HG03439 (cell line): ENCODE measurements around the gene TXNRD2.
"Not testable (repeated sequence)": the region's sequence is repeated elsewhere in the genome, so short reads cannot be mapped to it uniquely, and the experiment has no call there.

Experiments used
- ATAC-seq: cut with Tn5 transposase; IDR thresholded peaks from one replicate; pipeline ENCODE4 v1.9.1; 2021; ENCODE audit warnings: mild to moderate bottlenecking, moderate library complexity; ENCODE audit not compliant: unreplicated experiment

TXNRD2 gene

GRCh38 chr22:19926028-19926427 is 15.6 kb downstream of the TXNRD2 start:
- not testable (repeated sequence) for ATAC-seq

GRCh38 chr22:19923914-19924513 is 17.6 kb downstream of the TXNRD2 start:
- ATAC-seq, result no peak

GRCh38 chr22:19921544-19922081 is 20.0 kb downstream of the TXNRD2 start:
- no peak for ATAC-seq

- ATAC-seq, result no peak
Measured at GRCh38 chr22:19919701-19920363, 21.8 kb downstream of the TXNRD2 start.

- ATAC-seq, result no peak
Measured at GRCh38 chr22:19918332-19919106, 23.1 kb downstream of the TXNRD2 start.

- ATAC-seq, result no peak
Measured at GRCh38 chr22:19917389-19918138, 24.1 kb downstream of the TXNRD2 start.

- no peak for ATAC-seq
Measured at GRCh38 chr22:19916941-19917340, 24.7 kb downstream of the TXNRD2 start.

- ATAC-seq, result no peak
Measured at GRCh38 chr22:19916006-19916405, 25.6 kb downstream of the TXNRD2 start.

GRCh38 chr22:19915287-19915954 is 26.2 kb downstream of the TXNRD2 start:
- no peak for ATAC-seq

- no peak for ATAC-seq
Measured at GRCh38 chr22:19914201-19914943, 27.2 kb downstream of the TXNRD2 start.

GRCh38 chr22:19913337-19913936 is 28.2 kb downstream of the TXNRD2 start:
- no peak for ATAC-seq

- ATAC-seq, result no peak
Measured at GRCh38 chr22:19912271-19912999, 29.2 kb downstream of the TXNRD2 start.

- ATAC-seq, result no peak
Measured at GRCh38 chr22:19911540-19912270, 29.9 kb downstream of the TXNRD2 start.

GRCh38 chr22:19910180-19910744 is 31.4 kb downstream of the TXNRD2 start:
- ATAC-seq, result no peak

- no peak for ATAC-seq
Measured at GRCh38 chr22:19909350-19910179, 32.1 kb downstream of the TXNRD2 start.

GRCh38 chr22:19907902-19908301 is 33.7 kb downstream of the TXNRD2 start:
- ATAC-seq, result not testable (repeated sequence)

GRCh38 chr22:19906864-19907263 is 34.8 kb downstream of the TXNRD2 start:
- not testable (repeated sequence) for ATAC-seq
